GM18873 (cell line): Measurements from ENCODE around the gene ZNF48.
A peak's percentile ranks its signal among the peaks of the same experiment; 100 is the strongest.
"Not testable (repeated sequence)": the region's sequence is repeated elsewhere in the genome, so short reads cannot be mapped to it uniquely, and the experiment has no call there.

Experiments
- ATAC-seq: cut with Tn5 transposase; IDR thresholded peaks from one replicate; pipeline ENCODE4 v1.9.1; 2021; ENCODE audit warnings: mild to moderate bottlenecking, moderate library complexity, moderate number of reproducible peaks; ENCODE audit not compliant: unreplicated experiment, low FRiP score

ZNF48 gene

GRCh38 chr16:30377050-30377811 lies 18.0 kb upstream of the ZNF48 start:
- no peak for ATAC-seq

- peak; percentile 30 for ATAC-seq
Measured at GRCh38 chr16:30377812-30378235, 17.4 kb upstream of the ZNF48 start.

- ATAC-seq, result peak; percentile 77
Measured at GRCh38 chr16:30378236-30379157, 16.7 kb upstream of the ZNF48 start.

DNA sequence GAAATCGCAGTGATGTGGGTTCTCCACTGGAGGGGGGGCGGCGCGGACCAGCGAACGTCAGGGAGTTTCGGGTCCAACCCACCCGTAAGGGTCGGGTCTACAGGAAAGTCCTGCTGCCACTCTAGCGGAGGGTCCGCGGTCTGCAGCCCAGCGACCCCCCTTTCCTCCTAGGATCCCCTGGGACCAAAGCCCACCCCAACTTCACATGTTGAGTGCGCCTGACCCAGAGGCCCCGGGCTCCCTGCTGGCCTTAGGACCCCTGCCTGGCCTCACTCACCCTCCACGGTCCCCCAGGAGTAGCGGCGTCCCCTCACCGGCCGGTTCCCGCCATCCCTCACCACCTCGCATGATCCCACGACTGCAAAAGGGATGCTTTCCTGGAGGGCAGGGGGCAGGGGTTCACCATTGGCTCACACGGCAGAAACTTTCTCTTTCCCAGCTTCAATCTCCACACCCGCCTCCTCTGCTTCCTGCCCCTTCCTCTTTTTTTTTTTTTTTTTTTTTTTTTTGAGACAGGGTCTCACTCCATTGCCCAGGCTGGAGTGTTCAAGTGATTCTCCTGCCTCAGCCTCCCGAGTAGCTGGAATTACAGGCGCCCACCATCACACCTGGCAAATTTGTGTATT lies 15.9 kb upstream of the ZNF48 start:
- ATAC-seq, result no peak

DNA sequence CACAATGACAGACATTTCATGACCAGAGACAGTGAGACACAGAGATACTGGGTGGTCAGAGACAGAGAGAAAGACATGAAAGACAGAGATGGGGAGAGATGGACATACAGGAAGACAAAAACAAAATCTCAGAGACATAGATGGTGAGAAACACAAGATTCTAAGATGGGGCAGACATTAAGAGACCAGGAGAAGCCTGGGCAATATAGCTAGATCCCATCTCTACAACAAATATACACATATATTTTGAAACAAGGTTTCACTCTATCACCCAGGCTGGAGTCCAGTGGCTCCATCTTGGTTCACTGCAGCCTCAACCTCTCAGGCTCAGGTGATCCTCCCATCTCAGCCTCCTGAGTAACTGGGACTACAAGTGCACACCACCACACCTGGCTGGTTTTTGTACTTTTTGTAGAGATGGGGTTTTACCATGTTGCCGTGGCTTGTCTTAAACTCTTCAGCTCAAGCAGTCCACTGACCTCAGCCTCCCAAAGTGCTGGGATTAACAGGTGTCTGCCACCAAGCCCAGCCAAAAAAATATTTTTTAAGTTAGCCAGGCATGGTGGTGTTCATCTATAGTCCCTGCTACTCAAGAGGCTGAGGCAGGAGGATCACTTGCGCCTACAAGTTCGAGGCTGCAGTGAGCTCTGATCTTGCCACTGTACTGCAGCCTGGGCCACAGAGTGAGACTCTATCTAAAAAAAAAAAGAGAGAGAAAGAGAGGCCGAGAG lies 15.0 kb upstream of the ZNF48 start:
- ATAC-seq, result no peak

DNA sequence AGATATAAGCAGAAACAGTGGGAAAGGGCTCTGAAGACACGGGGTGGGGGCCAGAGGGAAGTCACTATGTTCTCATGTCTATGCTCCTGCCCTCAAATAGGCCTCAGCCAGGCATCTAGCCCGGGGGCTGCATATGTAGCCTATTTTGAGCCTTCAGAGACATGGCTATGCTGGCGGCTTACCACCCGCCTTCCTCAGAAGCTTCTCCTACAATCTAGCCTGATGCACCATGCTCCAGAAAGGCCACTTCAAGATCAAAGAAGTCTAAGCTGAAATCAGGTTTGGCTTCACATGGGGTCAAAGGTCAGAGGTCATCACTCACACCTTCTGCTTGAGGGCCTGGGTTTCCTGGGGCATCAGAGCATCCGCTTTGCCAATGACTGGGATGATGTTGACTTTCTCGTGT lies 14.4 kb upstream of the ZNF48 start:
- ATAC-seq, result no peak

DNA sequence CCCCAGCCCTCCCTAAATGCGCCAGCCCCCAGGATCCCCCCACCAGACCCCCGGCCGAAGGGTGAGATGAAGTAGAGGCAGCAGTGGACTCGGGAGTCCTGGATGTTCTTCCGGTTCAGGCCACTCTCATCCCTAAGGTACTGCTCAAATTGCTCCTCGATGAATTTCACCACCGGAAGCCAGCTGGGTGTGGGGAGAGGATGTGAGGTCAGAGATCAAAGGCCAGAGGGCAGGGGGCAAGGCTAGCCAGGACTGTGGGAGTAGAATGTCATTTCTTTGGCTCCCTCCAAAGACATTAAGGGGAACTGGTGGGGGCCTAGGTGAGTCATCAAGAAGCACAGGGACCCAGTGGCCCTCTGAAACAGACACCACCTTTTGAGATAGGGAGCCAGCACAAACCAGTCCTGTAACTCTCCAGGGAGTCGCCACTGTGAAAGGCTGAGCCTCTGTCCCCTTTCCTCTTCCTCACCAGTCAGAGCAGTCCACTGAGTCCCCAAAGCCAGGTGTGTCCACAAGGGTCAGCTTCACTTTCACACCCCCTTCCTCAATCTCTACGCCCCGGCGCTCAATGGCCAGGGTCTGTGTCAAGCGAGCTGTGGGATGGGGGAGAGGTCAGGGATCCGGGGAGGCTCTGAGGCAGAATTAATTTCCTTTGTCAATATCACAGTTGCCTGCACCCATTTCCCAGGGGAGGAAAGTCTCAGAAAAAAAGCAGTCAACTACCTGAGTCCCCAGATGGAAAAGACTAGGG lies 13.8 kb upstream of the ZNF48 start:
- no peak for ATAC-seq

GRCh38 chr16:30382111-30382881 lies 12.9 kb upstream of the ZNF48 start, which contains the start of gene SEPTIN1:
Gene SEPTIN1, minus strand, starts transcription at chr16:30382561. Its CDS starts 19 bp downstream, at chr16:30382542.
- ATAC-seq, result no peak

DNA sequence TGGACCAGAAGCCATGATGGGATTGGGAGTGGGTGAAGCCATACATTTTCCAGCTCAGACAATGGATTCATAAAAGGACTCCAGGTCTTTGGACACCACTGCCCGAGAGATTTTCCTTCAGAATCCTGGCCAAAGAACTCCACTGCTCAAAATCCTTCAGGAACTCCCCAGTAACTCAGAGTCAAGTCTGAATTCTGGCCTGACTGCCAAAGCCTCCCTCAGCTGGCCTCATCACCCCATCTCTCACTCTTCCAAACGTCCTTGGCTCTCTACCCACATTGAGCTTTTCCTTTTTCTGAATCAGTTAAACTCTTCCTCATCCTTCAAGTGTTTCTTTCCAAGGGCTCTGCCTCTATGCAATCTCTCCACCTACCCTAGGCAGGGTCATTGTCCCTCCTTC lies 11.7 kb upstream of the ZNF48 start:
- no peak for ATAC-seq

GRCh38 chr16:30394592-30395154 lies 547 bp upstream of the ZNF48 start:
- ATAC-seq, result no peak

DNA sequence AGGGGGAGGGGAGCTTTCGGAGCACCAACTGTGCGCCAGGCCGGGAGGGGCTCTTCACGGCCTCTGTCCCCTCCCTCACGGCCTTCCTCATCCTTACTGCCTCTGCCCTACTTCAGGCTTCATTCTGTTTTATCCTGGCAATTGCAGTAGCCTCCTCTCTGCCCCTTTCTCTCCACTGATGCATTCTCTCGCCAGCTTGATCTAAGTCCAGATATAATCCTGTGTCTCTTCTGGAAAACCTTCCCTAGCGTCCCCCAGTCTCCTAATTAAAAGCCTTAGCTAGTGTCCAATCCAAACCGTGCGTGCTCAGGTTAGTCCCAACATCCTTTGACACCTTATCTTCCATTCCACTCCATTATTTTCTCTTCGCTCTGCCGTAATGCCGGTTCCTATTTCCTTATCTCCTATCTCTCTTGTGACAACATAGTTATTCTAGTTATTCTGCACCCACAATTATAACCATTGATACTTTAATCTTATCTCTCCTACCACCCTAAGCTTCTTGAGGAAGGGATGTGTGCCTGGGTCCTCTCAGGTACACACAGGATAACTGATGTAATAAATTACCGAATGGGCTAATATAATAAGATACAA lies 869 bp downstream of the ZNF48 start:
- no peak for ATAC-seq

- ATAC-seq, result not testable (repeated sequence)
Measured at GRCh38 chr16:30396627-30397026, 1.4 kb downstream of the ZNF48 start.

DNA sequence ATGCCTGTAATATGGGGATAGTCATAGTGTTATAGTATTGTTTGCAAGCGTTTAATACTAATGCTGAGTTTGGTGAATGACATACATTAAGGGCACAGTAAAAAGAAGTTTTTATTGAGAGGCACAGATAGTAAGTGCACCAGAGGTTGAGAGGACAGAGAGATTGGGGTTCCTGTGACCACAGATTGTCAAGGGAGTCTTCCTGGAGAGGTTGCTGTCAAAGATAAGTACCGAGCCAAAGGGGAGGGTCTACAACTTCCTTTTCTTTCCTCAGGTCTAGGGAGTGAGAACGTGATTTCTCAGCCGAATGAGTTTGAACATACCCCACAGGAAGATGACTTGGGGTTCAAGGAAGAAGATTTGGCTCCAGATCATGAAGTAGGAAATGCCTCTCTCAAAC lies 1.8 kb downstream of the ZNF48 start:
- ATAC-seq, result no peak

DNA sequence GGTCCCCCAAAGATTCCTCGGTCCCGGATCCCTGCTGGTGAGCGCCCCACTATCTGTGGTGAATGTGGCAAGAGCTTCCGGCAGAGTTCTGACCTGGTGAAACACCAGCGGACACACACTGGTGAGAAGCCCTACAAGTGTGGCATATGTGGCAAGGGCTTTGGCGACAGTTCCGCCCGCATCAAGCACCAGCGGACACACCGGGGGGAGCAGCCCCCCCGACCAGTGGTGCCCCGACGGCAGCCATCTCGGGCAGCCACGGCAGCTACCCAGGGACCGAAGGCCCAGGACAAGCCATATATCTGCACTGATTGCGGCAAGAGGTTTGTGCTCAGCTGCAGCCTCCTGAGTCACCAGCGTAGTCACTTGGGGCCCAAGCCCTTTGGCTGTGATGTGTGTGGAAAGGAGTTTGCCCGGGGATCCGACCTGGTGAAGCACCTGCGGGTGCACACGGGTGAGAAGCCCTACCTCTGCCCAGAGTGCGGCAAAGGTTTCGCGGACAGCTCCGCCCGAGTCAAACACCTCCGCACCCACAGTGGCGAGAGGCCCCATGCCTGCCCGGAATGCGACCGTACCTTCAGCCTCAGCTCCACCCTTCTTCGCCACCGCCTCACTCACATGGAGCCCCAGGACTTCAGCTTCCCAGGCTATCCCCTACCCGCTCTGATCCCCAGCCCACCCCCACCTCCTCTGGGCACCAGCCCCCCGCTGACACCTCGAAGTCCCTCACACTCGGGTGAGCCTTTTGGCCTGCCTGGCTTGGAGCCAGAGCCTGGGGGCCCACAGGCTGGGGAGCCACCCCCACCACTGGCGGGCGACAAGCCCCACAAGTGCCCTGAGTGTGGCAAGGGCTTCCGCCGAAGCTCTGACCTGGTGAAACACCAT lies 2.8 kb downstream of the ZNF48 start:
- no peak for ATAC-seq

GRCh38 chr16:30398661-30399434 lies 3.6 kb downstream of the ZNF48 start:
- no peak for ATAC-seq

GRCh38 chr16:30399435-30400186 lies 4.4 kb downstream of the ZNF48 start:
- no peak for ATAC-seq
